T-cell (primary cell): ENCODE results near the gene SUSD2. TPM values are rescaled to one million over a fixed set of nuclear protein-coding genes. Genes with fewer than 3 reads are reported as not detected.
A peak's percentile ranks its signal among the peaks of the same experiment; 100 is the strongest.

Experiments
- ATAC-seq, 4 experiments: fragments of 200-7000 bp in 3 of 4; fragments of 150-1000 bp in 1 of 4; cut with Tn5 transposase; replicated peaks in 1 of 4; 1 replicate in 3 of 4; 2 replicates in 1 of 4; pipeline ENCODE4 v1.10.0; 2021; ENCODE audit warnings: moderate library complexity in 3 of 4, mild to moderate bottlenecking in 2 of 4, moderate number of reproducible peaks in 1 of 4
- CTCF ChIA-PET, 2 donors: fragments of 300-600 bp; sonication (Branson Sonifier 250); formaldehyde crosslinking; loops; one replicate each; lab custom pipeline; 2022; ENCODE audit warnings: antibody characterized with exemption in 2 of 2; lab: Charles Lee
- POLR2A ChIA-PET, 2 donors: fragments of 300-600 bp; sonication (Branson Sonifier 250); formaldehyde crosslinking; loops; one replicate each; lab custom pipeline; 2022; ENCODE audit warnings: antibody characterized with exemption in 2 of 2; lab: Charles Lee
- DNase-seq, 35 experiments: peaks; one replicate each; pipeline versions ENCODE4 v3.0.0 to v3.0.0-alpha.2; 2013 to 2023
- H3K27ac ChIP-seq: one replicate; pipeline ENCODE4 v1.5.1; 2013; ENCODE audit warnings: low read length
- H3K27me3 ChIP-seq, 2 experiments: replicated peaks in 1 of 2; 1 replicate in 1 of 2; 2 replicates in 1 of 2; pipeline versions ENCODE4 v1.6.1 to v1.7.0; 2013; ENCODE audit warnings: low read length in 1 of 2, mixed read lengths in 1 of 2; ENCODE audit not compliant: control insufficient read depth in 2 of 2, insufficient read depth in 2 of 2; ENCODE audit errors: extremely low read depth in 1 of 2
- H3K36me3 ChIP-seq, 2 donors: 1 replicate in 1 of 2; 2 replicates in 1 of 2; pipeline versions ENCODE4 v1.6.1 to v1.7.0; 2013; ENCODE audit warnings: low read length in 1 of 2; ENCODE audit not compliant: control insufficient read depth in 2 of 2, insufficient read depth in 1 of 2; ENCODE audit errors: extremely low read depth in 1 of 2
- H3K4me1 ChIP-seq, 2 experiments: 1 replicate in 1 of 2; 2 replicates in 1 of 2; pipeline versions ENCODE4 v1.6.1 to v1.7.0; 2013; ENCODE audit warnings: low read length in 2 of 2, mixed read lengths in 1 of 2; ENCODE audit not compliant: insufficient read depth in 2 of 2, control insufficient read depth in 1 of 2; ENCODE audit errors: extremely low read depth in 1 of 2
- H3K4me3 ChIP-seq, 2 donors: 1 replicate in 1 of 2; 2 replicates in 1 of 2; pipeline versions ENCODE4 v1.5.1 to v1.7.0; 2013; ENCODE audit warnings: mild to moderate bottlenecking in 2 of 2, low read length in 1 of 2, moderate library complexity in 1 of 2; ENCODE audit not compliant: control insufficient read depth in 1 of 2; ENCODE audit errors: extremely low read depth in 1 of 2
- H3K9me3 ChIP-seq: 2 replicates; pipeline ENCODE4 v1.7.0; 2013
- H3K27ac Mint-ChIP-seq, 2 donors: one replicate each; pipeline ENCODE4 v1.8.0; 2020 to 2021; ENCODE audit warnings: mild to moderate bottlenecking in 2 of 2, mixed read lengths in 2 of 2
- H3K27me3 Mint-ChIP-seq, 2 donors: one replicate each; pipeline ENCODE4 v1.8.0; 2021 to 2022; ENCODE audit warnings: mixed read lengths in 2 of 2
- H3K36me3 Mint-ChIP-seq: one replicate; pipeline ENCODE4 v1.8.0; 2021; ENCODE audit warnings: mixed read lengths
- H3K4me1 Mint-ChIP-seq, 3 donors: one replicate each; pipeline ENCODE4 v1.8.0; 2020 to 2022; ENCODE audit warnings: mixed read lengths in 3 of 3, mild to moderate bottlenecking in 1 of 3
- H3K4me3 Mint-ChIP-seq, 3 donors: one replicate each; pipeline ENCODE4 v1.8.0; 2020 to 2022; ENCODE audit warnings: mild to moderate bottlenecking in 3 of 3, mixed read lengths in 3 of 3, moderate library complexity in 3 of 3
- H3K9me3 Mint-ChIP-seq, 3 donors: one replicate each; pipeline ENCODE4 v1.8.0; 2020 to 2022; ENCODE audit warnings: mixed read lengths in 3 of 3
- WGBS: methylation state at CpG from one replicate; pipeline ENCODE4 v1.1.5; 2013; ENCODE audit warnings: missing lambda C conversion rate; ENCODE audit not compliant: insufficient coverage; 5-methylcytosine and 5-hydroxymethylcytosine counted together
- total RNA-seq, 35 experiments: library from RNA in 6 of 35; stranded (reverse) in 6 of 35; fragments of 120-200 nt in 1 of 35; gene quantifications; one replicate each; pipeline versions ENCODE4 v1.2.1 to v1.2.4 and lab custom pipeline; 2013 to 2026

The SUSD2 gene
- total RNA-seq, 5 donors from 2014 or later (not counting 1 experiment from before 2014, with no cell fraction given), result 1.3 to 2.3 (median 1.6) TPM

- 75% methylated on average over 2 of the region's 2 CpGs for WGBS
- CTCF ChIA-PET, result no interaction called here
- Mint-ChIP-seq H3K9me3 (no peaks in the 10 kb centered on the region), H3K27me3 (no peaks in the 10 kb centered on the region), H3K4me3 (peak overlapping the region in 2 of 3 donors; percentile 5 to 72), H3K36me3 (peaks cover 5% of the 10 kb centered on the region), H3K4me1 (peaks cover 86 to 94% (median 90%) of the 10 kb centered on the region in 3 donors), H3K27ac (peak overlapping the region; percentile 95 to 96)
- POLR2A ChIA-PET, result no interaction called here
- Histone ChIP-seq H3K9me3 (no peaks in the 10 kb centered on the region), H3K36me3 (peaks cover 0 to 17% of the 10 kb centered on the region in 2 donors), H3K4me3 (no peak overlapping the region), H3K4me1 (peaks cover 47 to 98% of the 10 kb centered on the region in 2 experiments), H3K27me3 (no peaks in the 10 kb centered on the region), H3K27ac (peak overlapping the region; percentile 73)
- ATAC-seq (no peak), DNase-seq (no peak)
These were observed 36.6 kb upstream of the SUSD2 start for GRCh38 chr22:24144778-24145085.

- no peak for ATAC-seq
- Histone ChIP-seq H3K9me3 (no peaks in the 10 kb centered on the region), H3K36me3 (peaks cover 0 to 13% of the 10 kb centered on the region in 2 donors), H3K4me1 (peaks cover 43 to 97% of the 10 kb centered on the region in 2 experiments), H3K27me3 (no peaks in the 10 kb centered on the region), H3K27ac (peak overlapping the region; percentile 73), H3K4me3 (no peak overlapping the region)
- Mint-ChIP-seq H3K27me3 (no peaks in the 10 kb centered on the region), H3K36me3 (peaks cover 4% of the 10 kb centered on the region), H3K27ac (peak overlapping the region; percentile 95 to 96), H3K4me3 (peak overlapping the region in 2 of 3 donors; percentile 23 to 74), H3K4me1 (peaks cover 86 to 89% (median 86%) of the 10 kb centered on the region in 3 donors), H3K9me3 (no peaks in the 10 kb centered on the region)
- ChIA-PET POLR2A (no interaction called here), CTCF (no interaction called here)
- no peak for DNase-seq
- 98% methylated on average over 6 of the region's 9 CpGs for WGBS
These were observed 35.7 kb upstream of the SUSD2 start for GRCh38 chr22:24145446-24146193.

- no peaks in the 10 kb centered on the region for H3K27me3 Mint-ChIP-seq
- ChIA-PET CTCF (interaction anchor here in 1 of 2 donors (0.6 kb wide), 1 partner anchor 266 kb away, joined by 3 read pairs; no protein-coding TSS in a partner anchor), POLR2A (no interaction called here)
- Histone ChIP-seq H3K9me3 (no peaks in the 10 kb centered on the region), H3K27me3 (no peaks in the 10 kb centered on the region), H3K4me3 (no peak overlapping the region), H3K36me3 (peaks cover 0 to 13% of the 10 kb centered on the region in 2 donors), H3K27ac (peak overlapping the region; percentile 73), H3K4me1 (peaks cover 39 to 94% of the 10 kb centered on the region in 2 experiments)
- H3K4me1 Mint-ChIP-seq, result peaks cover 82 to 88% (median 84%) of the 10 kb centered on the region in 3 donors
- ATAC-seq (peak; percentile 72 to 81 (median 76)), DNase-seq (peak in 16 of 35 experiments; percentile 14 to 63 (median 28))
- peak overlapping the region in 2 of 3 donors; percentile 23 to 74 for H3K4me3 Mint-ChIP-seq
- no peaks in the 10 kb centered on the region for H3K9me3 Mint-ChIP-seq
- H3K36me3 Mint-ChIP-seq, result peaks cover 4% of the 10 kb centered on the region
- H3K27ac Mint-ChIP-seq, result peak overlapping the region; percentile 95 to 96
- WGBS, result no CpG with 5 or more reads among the region's 4 CpGs
These were observed 35.1 kb upstream of the SUSD2 start for GRCh38 chr22:24146194-24146616.

- peak overlapping the region in 1 of 3 donors; percentile 74 for H3K4me3 Mint-ChIP-seq
- H3K36me3 ChIP-seq, result peaks cover 0 to 15% of the 10 kb centered on the region in 2 donors
- WGBS, result 100% methylated on average over 2 of the region's 4 CpGs
- no peaks in the 10 kb centered on the region for H3K9me3 Mint-ChIP-seq
- no peak for DNase-seq
- no peaks in the 10 kb centered on the region for H3K27me3 ChIP-seq
- H3K27ac Mint-ChIP-seq, result peak overlapping the region; percentile 28 to 57
- ChIA-PET CTCF (interaction anchor here in 1 of 2 donors (0.6 to 1.0 kb wide), 3 partner anchors 10 to 267 kb away, joined by 3 to 6 read pairs (median 3); no protein-coding TSS in a partner anchor), POLR2A (no interaction called here)
- peaks cover 40 to 94% of the 10 kb centered on the region in 2 experiments for H3K4me1 ChIP-seq
- H3K27me3 Mint-ChIP-seq, result no peaks in the 10 kb centered on the region
- no peak overlapping the region for H3K4me3 ChIP-seq
- H3K9me3 ChIP-seq, result no peaks in the 10 kb centered on the region
- peaks cover 4% of the 10 kb centered on the region for H3K36me3 Mint-ChIP-seq
- H3K4me1 Mint-ChIP-seq, result peaks cover 82 to 88% (median 84%) of the 10 kb centered on the region in 3 donors
- no peak for ATAC-seq
- H3K27ac ChIP-seq, result peak overlapping the region; percentile 73
These were observed 34.4 kb upstream of the SUSD2 start for GRCh38 chr22:24146791-24147353.

- H3K27ac Mint-ChIP-seq, result peak overlapping the region; percentile 84 to 99
- peaks cover 4% of the 10 kb centered on the region for H3K36me3 Mint-ChIP-seq
- ATAC-seq (no peak), DNase-seq (no peak)
- peak overlapping the region; percentile 16 for H3K27ac ChIP-seq
- no peaks in the 10 kb centered on the region for H3K9me3 ChIP-seq
- 63% methylated on average over 3 of the region's 3 CpGs for WGBS
- no peak overlapping the region for H3K4me3 ChIP-seq
- H3K4me1 ChIP-seq, result peaks cover 40 to 94% of the 10 kb centered on the region in 2 experiments
- POLR2A ChIA-PET, result interaction anchor here in 1 of 2 donors (0.6 kb wide), 1 partner anchor 31 kb away, joined by 3 read pairs; no protein-coding TSS in a partner anchor
- no peaks in the 10 kb centered on the region for H3K27me3 ChIP-seq
- H3K4me3 Mint-ChIP-seq, result peak overlapping the region in 1 of 3 donors; percentile 74
- peaks cover 0 to 15% of the 10 kb centered on the region in 2 donors for H3K36me3 ChIP-seq
- H3K9me3 Mint-ChIP-seq, result no peaks in the 10 kb centered on the region
- CTCF ChIA-PET, result interaction anchor here in 1 of 2 donors (1.0 kb wide), 1 partner anchor 9 kb away, joined by 3 read pairs; no protein-coding TSS in a partner anchor
- H3K4me1 Mint-ChIP-seq, result peaks cover 82 to 88% (median 84%) of the 10 kb centered on the region in 3 donors
- no peaks in the 10 kb centered on the region for H3K27me3 Mint-ChIP-seq
These were observed 33.6 kb upstream of the SUSD2 start for GRCh38 chr22:24147666-24148065.
